ENCODE measurements around the gene SLC35F3. TPM values are rescaled to one million over a fixed set of nuclear protein-coding genes. Genes with fewer than 3 reads are reported as not detected.

The SLC35F3 gene
- total and polyA plus RNA-seq, 9 of the 15 experiments (the other 6 are each of a cell fraction or from before 2014, with no cell fraction given) = 0.04 to 0.07 (median 0.04) TPM; not detected in 6

DNA sequence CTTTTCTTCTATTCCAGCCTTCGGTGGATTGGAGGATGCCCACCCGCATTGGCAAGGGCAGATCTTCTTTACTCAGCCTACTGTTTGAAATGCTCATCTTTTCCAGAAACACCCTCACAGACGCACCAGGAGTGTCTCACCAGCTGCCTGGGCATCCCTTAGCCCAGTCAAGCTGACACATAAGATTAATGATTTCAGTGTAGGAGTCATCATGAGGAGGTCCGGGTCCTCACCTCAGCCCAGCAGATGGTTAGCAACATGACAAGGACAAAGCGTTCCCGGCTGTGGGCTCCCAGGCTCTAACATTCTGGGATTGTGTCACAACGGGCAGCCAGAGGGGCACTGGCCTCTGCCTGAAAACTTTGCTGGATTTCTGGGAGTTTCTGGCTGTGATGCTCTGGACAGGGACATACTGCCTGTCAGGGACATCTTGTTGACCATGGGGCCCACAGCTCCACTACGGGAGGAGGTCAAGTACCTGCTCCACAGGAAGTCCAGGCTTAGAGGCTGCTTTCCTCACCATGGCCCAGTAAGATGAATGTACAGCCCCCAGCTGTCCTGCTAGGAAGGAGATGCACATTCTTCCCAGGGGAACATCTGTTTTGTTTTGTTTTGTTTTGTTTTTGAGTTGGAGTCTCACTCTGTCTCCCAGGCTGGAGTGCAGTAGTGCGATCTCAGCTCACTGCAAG, 264.8 kb downstream of the SLC35F3 start:
- in situ Hi-C loops (cut with MboI) (no loop called here), intact Hi-C loops (cut with micrococcal nuclease) (no loop called here)
- H3K27me3 ChIP-seq (ENCODE audit: control insufficient read depth in 2 of 2, insufficient read depth in 2 of 2, low read length in 2 of 2) = peaks cover 0 to 36% of the 10 kb centered on the region in 2 experiments; a peak in 3 of 5 replicates
- no peaks in the 10 kb centered on the region for H3K4me1 ChIP-seq (replicated peaks in 1 of 2; ENCODE audit: control insufficient read depth in 2 of 2, insufficient read depth in 2 of 2, low read length in 2 of 2)
- no peak overlapping the region for H3K9ac ChIP-seq (ENCODE audit: insufficient read depth in 1 of 2, low read depth in 2 of 2, low read length in 2 of 2)
- DNase-seq (ENCODE audit: extremely low read depth in 1 of 4, low spot score in 3 of 4) = no peak
- no peak overlapping the region for H2AFZ ChIP-seq (ENCODE audit: low read depth, low read length)
- H4K20me1 ChIP-seq (replicated peaks; ENCODE audit: control insufficient read depth, insufficient read depth, low read length) = no peaks in the 10 kb centered on the region
- no peaks in the 10 kb centered on the region for H3K36me3 ChIP-seq (ENCODE audit: control insufficient read depth, insufficient read depth, low read length)
- WGBS (ENCODE audit: insufficient coverage, low coverage, missing lambda C conversion rate) = 3% methylated on average over 9 of the region's 9 CpGs
- H3K9me1 ChIP-seq (ENCODE audit: control insufficient read depth, insufficient read depth, low read length) = no peaks in the 10 kb centered on the region
- no peak for FAIRE-seq
- no peak overlapping the region for H3K4me3 ChIP-seq
- H3K79me2 ChIP-seq (ENCODE audit: control insufficient read depth, insufficient read depth, low read length) = no peaks in the 10 kb centered on the region
- no peak overlapping the region for H3K4me2 ChIP-seq (ENCODE audit: insufficient read depth, low read length)
- POLR2A ChIA-PET = interaction anchor here (0.5 to 1.2 kb wide), 2 partner anchors 9 to 120 kb away, joined by 4 to 5 read pairs; no protein-coding TSS in a partner anchor
- no TSS peak for BruUV-seq (replicated peaks)
- CTCF ChIA-PET (ENCODE audit: low intra/inter-chr PET ratio) = no interaction called here
- no peaks in the 10 kb centered on the region for H3K9me3 ChIP-seq (replicated peaks; ENCODE audit: control insufficient read depth, insufficient read depth, low read depth, low read length)
- ATAC-seq = no peak
- H3K27ac ChIP-seq (ENCODE audit: extremely low read depth, low read depth, low read length) = no peak overlapping the region
- TF ChIP-seq ZNF57 (CRISPR knock-in tag; IDR thresholded peaks at IDR 0.05) (no peak), MEIS2 (IDR thresholded peaks at IDR 0.05; ENCODE audit: partially characterized antibody) (peak; percentile 21), FIP1L1 (IDR thresholded peaks at IDR 0.05; ENCODE audit: low read depth, low read length, poor library complexity, severe bottlenecking) (no peak)

DNA sequence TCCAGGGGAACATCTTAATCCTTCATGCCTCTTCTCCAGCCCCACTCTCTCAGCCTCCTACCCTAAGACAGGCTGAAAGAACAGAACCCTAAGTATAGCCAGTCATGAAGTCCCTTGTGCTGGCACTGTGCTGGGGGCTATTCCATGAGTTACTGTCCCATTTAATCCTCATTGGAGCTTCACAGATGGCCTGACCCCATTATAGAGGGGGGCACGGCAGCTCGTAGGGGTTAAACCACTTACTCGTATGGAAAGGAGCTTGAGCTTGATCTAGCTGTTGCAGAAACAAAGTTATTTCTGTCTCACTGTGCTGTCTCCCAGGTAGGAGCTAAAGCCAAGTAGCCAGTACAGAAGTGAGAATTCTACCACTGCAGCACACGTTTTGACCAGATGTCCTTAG, 265.6 kb downstream of the SLC35F3 start:
- no peaks in the 10 kb centered on the region for H3K9me3 ChIP-seq (replicated peaks; ENCODE audit: control insufficient read depth, insufficient read depth, low read depth, low read length)
- ChIA-PET CTCF (ENCODE audit: low intra/inter-chr PET ratio) (no interaction called here), POLR2A (interaction anchor here (1.2 kb wide), 1 partner anchor 9 kb away, joined by 5 read pairs; no protein-coding TSS in a partner anchor)
- no peaks in the 10 kb centered on the region for H3K4me1 ChIP-seq (replicated peaks in 1 of 2; ENCODE audit: control insufficient read depth in 2 of 2, insufficient read depth in 2 of 2, low read length in 2 of 2)
- no peak overlapping the region for H3K4me2 ChIP-seq (ENCODE audit: insufficient read depth, low read length)
- intact Hi-C loops (cut with micrococcal nuclease) = no loop called here
- H3K9me1 ChIP-seq (ENCODE audit: control insufficient read depth, insufficient read depth, low read length) = no peaks in the 10 kb centered on the region
- no peak overlapping the region for H3K27ac ChIP-seq (ENCODE audit: extremely low read depth, low read depth, low read length)
- no peak for ATAC-seq
- in situ Hi-C loops (cut with MboI) = no loop called here
- H3K79me2 ChIP-seq (ENCODE audit: control insufficient read depth, insufficient read depth, low read length) = no peaks in the 10 kb centered on the region
- H3K4me3 ChIP-seq = no peak overlapping the region
- 1% methylated on average over 4 of the region's 4 CpGs for WGBS (ENCODE audit: insufficient coverage, low coverage, missing lambda C conversion rate)
- no peak overlapping the region for H2AFZ ChIP-seq (ENCODE audit: low read depth, low read length)
- DNase-seq (ENCODE audit: extremely low read depth in 1 of 4, low spot score in 3 of 4) = no peak
- no TSS peak for BruUV-seq (replicated peaks)
- TF ChIP-seq CGGBP1 (CRISPR knock-in tag; IDR thresholded peaks at IDR 0.05) (no peak), ZBTB5 (IDR thresholded peaks at IDR 0.05) (no peak), SNAPC5 (CRISPR knock-in tag; IDR thresholded peaks at IDR 0.05) (no peak), ETS2 (tag; IDR thresholded peaks at IDR 0.05; ENCODE audit: borderline replicate concordance, poor library complexity, severe bottlenecking) (no peak)
- no peak overlapping the region for H3K9ac ChIP-seq (ENCODE audit: insufficient read depth in 1 of 2, low read depth in 2 of 2, low read length in 2 of 2)
- H4K20me1 ChIP-seq (replicated peaks; ENCODE audit: control insufficient read depth, insufficient read depth, low read length) = no peaks in the 10 kb centered on the region
- no peaks in the 10 kb centered on the region for H3K36me3 ChIP-seq (ENCODE audit: control insufficient read depth, insufficient read depth, low read length)
- FAIRE-seq = no peak
- peaks cover 0 to 36% of the 10 kb centered on the region in 2 experiments; a peak in 3 of 5 replicates for H3K27me3 ChIP-seq (ENCODE audit: control insufficient read depth in 2 of 2, insufficient read depth in 2 of 2, low read length in 2 of 2)

Measured in K562 (cell line).